Activated T-cell treated with anti-CD3 and anti-CD28 coated beads, Interleukin-2, amount 50 U/mL, for 4 hours (primary cell): ENCODE measurements around the gene SLC25A36. TPM values are rescaled to one million over a fixed set of nuclear protein-coding genes. Genes with fewer than 3 reads are reported as not detected.
A peak's percentile ranks its signal among the peaks of the same experiment; 100 is the strongest.
"Not testable (repeated sequence)": the region's sequence is repeated elsewhere in the genome, so short reads cannot be mapped to it uniquely, and the experiment has no call there.

Experiments used
- ATAC-seq, 2 donors: fragments of 200-7000 bp; cut with Tn5 transposase; one replicate each; pipeline ENCODE4 v1.10.0; 2021
- DNase-seq: peaks from one replicate; pipeline ENCODE4 v3.0.0-alpha.2; 2020
- H3K27me3 Mint-ChIP-seq: one replicate; pipeline ENCODE4 v1.8.0; 2021; ENCODE audit warnings: low read depth, mixed read lengths
- H3K36me3 Mint-ChIP-seq: one replicate; pipeline ENCODE4 v1.8.0; 2022; ENCODE audit warnings: mixed read lengths; ENCODE audit not compliant: insufficient read depth
- H3K4me1 Mint-ChIP-seq: one replicate; pipeline ENCODE4 v1.8.0; 2021; ENCODE audit warnings: low read depth, mixed read lengths
- H3K4me3 Mint-ChIP-seq: one replicate; pipeline ENCODE4 v1.8.0; 2021; ENCODE audit warnings: mild to moderate bottlenecking, moderate library complexity, mixed read lengths
- H3K9me3 Mint-ChIP-seq: one replicate; pipeline ENCODE4 v1.8.0; 2021; ENCODE audit warnings: mixed read lengths
- total RNA-seq, 3 donors: library from RNA; stranded (reverse); gene quantifications; one replicate each; pipeline ENCODE4 v1.2.1, GENCODE V29; 2021

Gene SLC25A36
- total RNA-seq, 3 donors from 2014 or later, result 35.1 to 41.9 (median 39.7) TPM

DNA sequence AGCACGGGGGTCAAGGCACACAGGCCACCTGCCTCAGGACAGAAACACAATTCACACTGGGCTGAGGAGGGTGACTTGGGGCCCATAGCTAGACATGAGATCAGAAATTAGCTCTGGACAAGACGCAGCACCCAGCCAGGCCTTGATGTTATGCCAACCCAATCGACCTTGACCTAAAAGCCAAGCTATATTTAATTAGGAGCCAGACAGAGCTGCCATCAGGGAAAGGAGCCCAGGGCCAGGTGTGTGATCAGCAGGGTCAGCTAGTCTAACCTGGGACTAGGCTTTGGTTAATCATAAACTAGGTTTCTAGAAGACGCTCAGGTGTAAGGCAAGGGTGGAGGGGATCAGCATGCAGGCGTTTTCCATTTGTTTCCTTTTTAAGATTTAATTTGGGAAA, 23.9 kb upstream of the SLC25A36 start:
- no peak for ATAC-seq
- Mint-ChIP-seq H3K36me3 (no peaks in the 10 kb centered on the region), H3K27me3 (peaks cover 11% of the 10 kb centered on the region), H3K9me3 (no peaks in the 10 kb centered on the region), H3K4me1 (no peaks in the 10 kb centered on the region), H3K4me3 (no peak overlapping the region)
- no peak for DNase-seq

DNA sequence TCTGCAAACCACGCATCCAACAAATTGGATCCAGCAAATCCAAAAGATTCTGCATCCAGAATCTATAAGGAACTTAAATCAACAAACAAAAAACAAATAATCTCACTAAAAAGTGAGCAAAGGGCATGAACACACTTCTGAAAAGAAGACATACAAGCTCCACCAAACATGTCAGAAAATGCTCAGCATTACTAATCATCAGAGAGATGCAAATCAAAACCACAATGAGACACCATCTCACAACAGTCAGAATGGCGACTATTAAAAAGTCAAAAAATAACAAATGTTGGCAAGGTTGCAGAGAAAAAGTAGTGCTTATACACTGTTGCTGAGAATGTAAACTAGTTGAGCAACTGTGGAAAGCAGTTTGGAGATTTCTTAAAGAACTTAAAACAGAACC, 21.6 kb upstream of the SLC25A36 start:
- ATAC-seq (peak in 1 of 2 donors; percentile 48), DNase-seq (no peak)
- no peaks in the 10 kb centered on the region for H3K36me3 Mint-ChIP-seq
- no peaks in the 10 kb centered on the region for H3K4me1 Mint-ChIP-seq
- no peak overlapping the region for H3K4me3 Mint-ChIP-seq
- no peaks in the 10 kb centered on the region for H3K9me3 Mint-ChIP-seq
- peaks cover 6% of the 10 kb centered on the region for H3K27me3 Mint-ChIP-seq

DNA sequence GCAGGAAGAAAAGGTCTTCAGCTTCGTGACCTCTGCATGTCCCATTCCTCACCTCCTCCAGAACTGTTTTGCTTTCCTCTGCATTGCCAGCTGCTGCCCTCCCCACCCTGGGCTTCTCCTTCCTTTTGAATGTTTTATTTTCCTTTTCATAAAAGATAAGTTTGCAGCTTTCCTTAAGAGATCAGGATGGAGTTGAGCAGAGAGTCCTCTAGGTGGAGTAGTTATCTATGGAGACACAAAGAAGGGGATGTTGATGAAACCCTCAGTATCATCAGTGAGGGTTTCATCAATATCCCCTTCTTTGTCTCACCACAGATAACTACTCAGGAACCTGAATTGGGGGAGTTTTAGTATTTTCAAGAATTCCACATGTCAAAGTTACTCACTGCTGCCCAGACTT, 19.0 kb upstream of the SLC25A36 start:
- H3K36me3 Mint-ChIP-seq, result no peaks in the 10 kb centered on the region
- H3K4me3 Mint-ChIP-seq, result no peak overlapping the region
- DNase-seq (no peak), ATAC-seq (peak in 1 of 2 donors; percentile 38)
- no peaks in the 10 kb centered on the region for H3K9me3 Mint-ChIP-seq
- H3K4me1 Mint-ChIP-seq, result no peaks in the 10 kb centered on the region
- H3K27me3 Mint-ChIP-seq, result peaks cover 9% of the 10 kb centered on the region

DNA sequence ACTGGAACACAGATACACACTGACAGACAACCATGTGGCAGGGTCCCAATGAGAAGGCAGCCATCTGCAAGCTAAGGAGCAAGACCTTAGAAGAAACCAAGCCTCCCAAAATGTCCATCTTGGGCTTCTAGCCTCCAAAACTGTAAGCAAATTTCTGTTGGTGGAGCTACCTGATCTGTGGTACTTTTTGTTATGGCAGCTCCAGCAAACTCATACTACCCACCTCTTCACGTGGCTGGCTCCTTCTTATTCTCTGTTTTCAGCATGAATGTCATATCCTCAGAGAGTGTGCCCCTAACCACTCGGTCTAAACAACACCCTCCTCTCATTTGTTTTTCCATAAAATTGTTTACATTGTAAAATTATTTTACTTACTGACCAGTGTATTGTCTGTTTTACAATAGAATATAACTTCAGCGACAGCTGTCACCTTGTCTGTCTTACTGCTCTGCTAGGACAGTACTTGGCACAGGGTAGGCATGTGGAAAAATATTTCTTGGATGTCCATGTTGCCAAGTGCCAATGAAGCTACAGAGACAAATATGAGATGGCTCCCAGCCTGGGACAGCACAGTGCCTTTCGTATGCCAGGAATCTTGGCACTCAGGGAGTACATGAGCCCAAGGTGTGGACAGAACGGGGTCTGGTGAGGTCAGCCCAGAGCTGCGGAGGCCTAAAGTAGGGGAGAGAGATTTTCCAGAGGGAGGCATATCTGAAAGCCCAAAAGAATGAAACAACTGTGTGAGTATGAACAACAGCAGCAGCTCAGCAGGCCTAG, 17.4 kb upstream of the SLC25A36 start:
- Mint-ChIP-seq H3K36me3 (no peaks in the 10 kb centered on the region), H3K4me1 (no peaks in the 10 kb centered on the region), H3K4me3 (no peak overlapping the region), H3K27me3 (peaks cover 16% of the 10 kb centered on the region), H3K9me3 (no peaks in the 10 kb centered on the region)
- DNase-seq (no peak), ATAC-seq (no peak)

DNA sequence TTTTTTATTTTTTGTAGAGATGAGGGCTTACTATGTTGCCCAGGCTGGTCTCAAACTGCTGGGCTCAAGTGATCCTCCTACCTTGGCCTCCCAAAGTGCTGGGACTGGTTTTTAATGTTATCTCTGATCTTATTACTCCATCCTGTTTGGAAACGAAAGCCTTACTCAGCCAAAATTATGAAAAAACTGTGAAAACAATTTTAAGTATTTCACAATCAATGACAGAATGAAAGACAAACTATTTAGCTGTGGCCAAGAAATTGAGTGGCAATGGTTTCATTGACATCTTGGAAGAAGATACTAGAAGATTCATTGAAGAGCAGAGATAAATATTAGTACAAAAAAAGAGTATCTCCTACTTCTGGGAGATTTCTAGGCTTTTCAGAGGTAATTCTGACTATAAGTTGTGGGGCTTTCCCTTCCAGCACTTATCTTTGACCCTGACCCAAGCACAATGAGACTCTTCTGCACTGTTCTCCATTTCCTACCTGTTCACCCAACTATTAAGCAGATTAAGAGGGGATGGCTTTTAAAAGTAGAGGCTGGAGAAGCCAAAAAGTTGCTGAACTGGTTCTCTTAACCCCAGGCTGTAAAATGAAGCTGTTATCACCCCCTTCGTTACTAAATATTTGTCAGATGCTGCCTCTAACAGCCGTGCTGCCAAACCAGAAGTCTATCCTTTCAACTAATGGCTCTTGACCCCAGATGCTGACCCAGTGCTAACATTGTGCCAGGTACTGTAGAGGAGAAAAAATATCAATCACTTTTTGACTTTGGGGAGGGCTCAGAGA, 14.2 kb upstream of the SLC25A36 start:
- H3K9me3 Mint-ChIP-seq, result no peaks in the 10 kb centered on the region
- no peaks in the 10 kb centered on the region for H3K36me3 Mint-ChIP-seq
- H3K4me3 Mint-ChIP-seq, result no peak overlapping the region
- no peak for ATAC-seq
- H3K4me1 Mint-ChIP-seq, result no peaks in the 10 kb centered on the region
- peaks cover 34% of the 10 kb centered on the region for H3K27me3 Mint-ChIP-seq
- no peak for DNase-seq

DNA sequence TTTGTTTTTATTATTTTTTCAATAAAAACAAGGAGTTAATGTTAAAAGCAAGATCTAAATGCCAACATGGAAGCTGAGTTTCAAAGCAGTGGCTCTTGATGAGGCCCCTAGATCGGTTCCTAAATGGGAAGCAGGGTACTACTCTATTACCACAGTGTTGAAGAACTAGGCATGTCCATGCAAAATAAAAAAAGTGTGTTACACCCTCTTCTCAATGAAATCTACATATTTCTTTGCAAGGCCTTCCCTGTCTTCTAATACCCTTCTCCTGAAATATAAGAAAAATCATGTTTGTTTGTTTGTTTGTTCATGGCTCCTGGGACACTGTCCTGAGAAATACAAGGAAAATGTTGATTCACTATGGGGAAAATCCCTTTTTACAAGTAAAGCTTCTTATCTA, 12.2 kb upstream of the SLC25A36 start:
- Mint-ChIP-seq H3K27me3 (peaks cover 37% of the 10 kb centered on the region), H3K4me1 (no peaks in the 10 kb centered on the region), H3K36me3 (no peaks in the 10 kb centered on the region), H3K9me3 (no peaks in the 10 kb centered on the region), H3K4me3 (no peak overlapping the region)
- no peak for DNase-seq
- no peak for ATAC-seq

DNA sequence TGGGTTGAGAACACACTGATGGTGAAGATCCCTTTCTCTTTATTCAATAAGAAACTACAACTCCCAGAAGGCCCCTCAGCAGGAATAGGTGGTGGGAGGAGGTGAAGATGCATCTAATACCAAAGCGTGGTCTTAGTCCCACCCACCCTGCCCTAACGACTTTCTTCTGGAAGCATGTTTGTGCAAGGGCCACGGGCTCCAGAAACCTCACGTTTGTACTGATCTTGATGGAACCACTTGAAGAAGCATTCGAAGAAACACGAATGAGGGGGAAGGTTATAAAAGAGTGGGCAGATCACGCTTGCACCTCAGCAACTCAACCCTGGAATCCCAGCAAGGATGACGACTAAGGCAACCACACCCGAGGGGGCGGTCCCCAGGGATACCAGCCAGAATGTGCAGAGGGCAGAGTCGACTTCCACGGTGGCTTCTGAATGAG, 10.6 kb upstream of the SLC25A36 start:
- DNase-seq, result no peak
- ATAC-seq, result no peak
- no peak overlapping the region for H3K4me3 Mint-ChIP-seq
- H3K27me3 Mint-ChIP-seq, result peaks cover 38% of the 10 kb centered on the region
- no peaks in the 10 kb centered on the region for H3K4me1 Mint-ChIP-seq
- H3K36me3 Mint-ChIP-seq, result no peaks in the 10 kb centered on the region
- H3K9me3 Mint-ChIP-seq, result no peaks in the 10 kb centered on the region

DNA sequence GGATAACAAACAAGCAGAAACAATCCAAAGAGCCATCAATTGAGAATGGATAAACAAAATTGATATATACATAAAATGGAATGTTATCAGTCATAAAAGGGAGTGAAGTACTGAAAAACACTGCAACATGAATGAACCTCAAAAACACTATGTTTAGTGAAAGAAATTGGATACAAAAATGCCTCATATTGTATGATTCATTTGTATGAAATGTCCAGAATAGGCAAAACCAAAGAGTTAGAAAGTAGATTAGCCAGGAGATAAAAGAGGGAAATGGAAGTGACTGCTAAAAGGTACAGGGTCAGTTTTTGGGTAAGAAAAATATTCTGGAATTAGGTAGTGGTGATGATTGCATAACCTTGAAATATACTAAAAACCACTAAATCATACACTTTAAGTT, 9.8 kb upstream of the SLC25A36 start:
- no peak overlapping the region for H3K4me3 Mint-ChIP-seq

DNA sequence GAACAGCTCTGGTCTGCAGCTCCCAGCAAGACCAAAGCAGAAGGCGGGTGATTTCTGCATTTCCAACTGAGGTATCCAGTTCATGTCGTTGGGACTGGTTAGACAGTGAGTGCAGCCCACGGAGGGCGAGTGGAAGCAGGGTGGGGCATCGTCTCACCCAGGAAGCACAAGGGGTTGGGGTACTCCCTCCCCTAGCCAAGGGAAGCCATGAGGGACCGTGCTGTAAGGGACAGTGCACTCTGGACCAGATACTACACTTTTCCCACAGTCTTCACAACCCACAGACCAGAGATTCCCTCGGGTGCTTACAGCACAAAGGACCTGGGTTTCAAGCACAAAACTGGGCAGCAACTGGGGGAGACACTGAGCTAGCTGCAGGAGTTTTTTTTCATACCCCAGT, 8.5 kb upstream of the SLC25A36 start:
- H3K36me3 Mint-ChIP-seq, result no peaks in the 10 kb centered on the region
- ATAC-seq, result no peak
- H3K4me3 Mint-ChIP-seq, result no peak overlapping the region
- DNase-seq, result no peak
- H3K9me3 Mint-ChIP-seq, result no peaks in the 10 kb centered on the region
- H3K27me3 Mint-ChIP-seq, result peaks cover 35% of the 10 kb centered on the region
- no peaks in the 10 kb centered on the region for H3K4me1 Mint-ChIP-seq

More for the DNA sequence above, 9.8 kb upstream of the SLC25A36 start:
- no peaks in the 10 kb centered on the region for H3K36me3 Mint-ChIP-seq
- DNase-seq (no peak), ATAC-seq (no peak)
- no peaks in the 10 kb centered on the region for H3K4me1 Mint-ChIP-seq
- H3K27me3 Mint-ChIP-seq, result peaks cover 35% of the 10 kb centered on the region
- H3K9me3 Mint-ChIP-seq, result no peaks in the 10 kb centered on the region

DNA sequence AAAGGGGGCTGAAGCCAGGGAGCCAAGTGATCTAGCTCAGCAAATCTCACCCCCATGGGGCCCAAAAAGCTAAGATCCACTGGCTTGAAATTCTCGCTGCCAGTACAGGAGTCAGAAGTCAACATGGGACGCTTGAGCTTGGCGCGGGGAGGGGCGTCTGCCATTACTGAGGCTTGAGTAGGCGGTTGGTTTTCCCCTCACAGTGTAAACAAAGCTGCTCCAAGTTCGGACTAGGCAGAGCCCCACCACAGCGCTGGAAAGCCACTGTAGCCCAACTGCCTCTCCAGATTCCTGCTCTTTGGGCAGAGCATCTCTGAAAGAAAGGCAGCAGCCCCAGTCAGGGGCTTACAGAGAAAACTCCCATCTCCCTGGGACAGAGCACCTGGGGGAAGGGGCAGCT, 8.1 kb upstream of the SLC25A36 start:
- H3K27me3 Mint-ChIP-seq, result peaks cover 34% of the 10 kb centered on the region
- DNase-seq, result no peak
- no peak overlapping the region for H3K4me3 Mint-ChIP-seq
- no peak for ATAC-seq
- no peaks in the 10 kb centered on the region for H3K4me1 Mint-ChIP-seq
- H3K36me3 Mint-ChIP-seq, result no peaks in the 10 kb centered on the region
- no peaks in the 10 kb centered on the region for H3K9me3 Mint-ChIP-seq

DNA sequence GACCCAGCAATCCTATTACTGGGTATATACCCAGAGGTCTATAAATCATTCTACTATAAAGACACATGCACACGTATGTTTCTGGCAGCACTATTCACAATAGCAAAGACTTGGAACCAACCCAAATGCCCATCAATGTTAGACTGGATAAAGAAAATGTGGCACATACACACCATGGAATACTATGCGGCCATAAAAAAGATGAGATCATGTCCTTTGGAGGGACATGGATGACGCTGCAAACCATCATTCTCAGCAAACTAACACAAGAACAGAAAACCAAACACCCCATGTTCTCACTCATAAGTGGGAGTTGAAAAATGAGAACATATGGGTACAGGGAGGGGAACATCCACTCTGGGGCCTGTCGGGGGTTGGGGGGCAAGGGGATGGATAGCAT, 2.3 kb upstream of the SLC25A36 start:
- not testable (repeated sequence) for H3K9me3 Mint-ChIP-seq, H3K4me3 Mint-ChIP-seq, DNase-seq, H3K36me3 Mint-ChIP-seq, ATAC-seq, H3K27me3 Mint-ChIP-seq
- H3K4me1 Mint-ChIP-seq, result peaks cover 24% of the 10 kb centered on the region

DNA sequence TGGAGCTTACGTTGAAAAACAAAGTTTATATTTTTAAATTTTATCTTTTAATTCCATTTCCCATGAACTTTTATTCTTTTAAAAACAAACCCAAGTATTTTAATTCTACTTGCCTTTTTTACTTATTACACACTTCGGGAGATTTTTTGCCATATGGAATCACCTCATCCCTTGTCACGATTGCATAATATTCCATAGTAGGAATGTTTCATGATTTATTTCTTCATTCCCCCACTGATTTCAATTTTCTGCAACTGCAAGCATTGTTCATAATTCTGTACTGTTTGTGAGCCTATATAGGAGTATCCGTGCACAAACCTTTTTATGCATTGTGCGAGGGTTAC, 574 bp upstream of the SLC25A36 start:
- peak overlapping the region; percentile 92 for H3K4me3 Mint-ChIP-seq
- ATAC-seq (no peak), DNase-seq (no peak)
- no peaks in the 10 kb centered on the region for H3K27me3 Mint-ChIP-seq
- no peaks in the 10 kb centered on the region for H3K9me3 Mint-ChIP-seq
- H3K4me1 Mint-ChIP-seq, result peaks cover 32% of the 10 kb centered on the region
- peaks cover under 1% of the 10 kb centered on the region for H3K36me3 Mint-ChIP-seq

DNA sequence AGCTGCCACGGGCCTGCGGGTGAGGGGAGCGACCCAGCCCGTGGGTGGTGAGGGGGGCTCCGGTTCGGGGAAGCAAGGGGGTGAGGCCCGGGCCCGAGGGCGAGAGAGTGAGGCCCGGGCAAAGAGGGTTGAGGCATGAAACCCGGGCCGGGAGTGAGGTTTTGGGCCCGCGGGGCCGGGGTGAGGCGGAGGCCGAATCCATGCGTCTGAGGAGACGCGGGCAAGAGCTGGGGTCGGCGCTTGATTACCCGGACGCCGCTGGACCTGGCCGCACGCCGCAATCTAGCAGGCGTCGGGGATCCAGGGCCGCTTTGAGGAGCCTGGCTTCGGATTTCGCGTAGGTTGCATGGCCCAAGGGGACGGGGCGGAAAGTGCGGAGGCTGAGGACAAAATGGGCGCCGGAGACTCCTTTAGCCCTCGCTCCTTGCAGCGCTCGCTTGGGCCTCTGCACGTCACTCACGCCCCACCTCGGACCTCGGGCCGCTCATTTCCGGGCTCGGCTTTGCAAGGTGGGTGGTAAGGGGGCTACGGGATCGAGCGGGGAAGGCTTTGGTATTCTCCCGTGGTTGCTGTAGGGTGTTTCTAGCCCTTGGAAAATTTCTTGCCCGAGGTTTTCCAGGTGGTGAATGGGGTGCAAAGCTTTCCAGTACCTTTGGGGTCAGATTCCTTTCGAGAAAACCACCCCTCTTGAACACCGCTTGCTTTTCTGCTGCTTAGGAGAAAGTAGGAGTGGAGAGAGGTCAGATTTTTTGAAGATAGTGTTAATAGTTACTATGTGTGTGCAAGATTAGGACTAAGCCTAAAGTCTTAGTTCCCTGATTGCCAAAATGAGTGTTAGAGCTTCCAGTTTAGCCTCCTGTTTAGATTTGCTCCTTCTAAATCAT, 827 bp downstream of the SLC25A36 start:
- H3K4me3 Mint-ChIP-seq, result peak overlapping the region; percentile 92

DNA sequence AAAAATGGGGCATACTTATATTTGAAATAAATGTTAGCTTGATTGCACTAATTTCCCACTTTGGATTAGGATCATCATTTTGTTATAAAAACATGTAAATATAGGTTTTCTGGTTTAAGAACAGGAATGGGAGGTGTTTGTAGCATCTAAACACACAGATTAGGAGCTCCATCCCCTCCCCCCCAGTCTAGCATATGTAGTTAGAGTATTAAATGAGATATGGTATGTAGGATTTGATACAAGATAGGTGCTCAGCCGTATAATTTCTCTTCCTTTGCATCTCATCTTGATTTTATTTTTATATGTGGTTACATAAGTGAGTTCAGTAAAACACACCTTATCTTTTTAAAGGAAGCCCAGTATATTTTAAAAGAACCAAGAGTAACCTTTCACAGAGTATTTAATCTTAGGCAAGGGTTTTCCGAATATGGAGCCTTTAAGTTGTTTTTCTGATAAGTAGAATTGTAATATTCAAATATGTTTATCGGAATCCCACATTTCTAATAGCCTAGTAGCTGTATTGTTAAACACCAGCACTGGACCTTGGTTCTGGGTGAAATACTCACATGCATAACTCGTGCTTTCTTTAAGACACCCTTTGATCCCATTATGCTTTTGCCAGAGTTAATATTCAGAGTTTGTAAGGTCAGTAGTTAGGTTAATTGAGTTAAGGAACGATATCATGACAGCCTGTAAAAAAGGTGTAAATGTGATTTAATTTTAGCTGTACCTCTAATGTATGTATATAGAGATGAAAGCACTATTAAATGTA, 2.3 kb downstream of the SLC25A36 start:
- DNase-seq, result no peak
- H3K36me3 Mint-ChIP-seq, result peaks cover 14% of the 10 kb centered on the region
- H3K4me3 Mint-ChIP-seq, result peak overlapping the region; percentile 92
- no peaks in the 10 kb centered on the region for H3K27me3 Mint-ChIP-seq
- H3K4me1 Mint-ChIP-seq, result peaks cover 53% of the 10 kb centered on the region
- no peaks in the 10 kb centered on the region for H3K9me3 Mint-ChIP-seq
- no peak for ATAC-seq

More for the DNA sequence above, 827 bp downstream of the SLC25A36 start:
- H3K27me3 Mint-ChIP-seq, result no peaks in the 10 kb centered on the region
- H3K9me3 Mint-ChIP-seq, result no peaks in the 10 kb centered on the region
- peaks cover 11% of the 10 kb centered on the region for H3K36me3 Mint-ChIP-seq
- ATAC-seq (peak; percentile 10 to 16), DNase-seq (peak; percentile 7)
- H3K4me1 Mint-ChIP-seq, result peaks cover 46% of the 10 kb centered on the region
